ENCODE data around the gene STK17B.

The STK17B gene

DNA sequence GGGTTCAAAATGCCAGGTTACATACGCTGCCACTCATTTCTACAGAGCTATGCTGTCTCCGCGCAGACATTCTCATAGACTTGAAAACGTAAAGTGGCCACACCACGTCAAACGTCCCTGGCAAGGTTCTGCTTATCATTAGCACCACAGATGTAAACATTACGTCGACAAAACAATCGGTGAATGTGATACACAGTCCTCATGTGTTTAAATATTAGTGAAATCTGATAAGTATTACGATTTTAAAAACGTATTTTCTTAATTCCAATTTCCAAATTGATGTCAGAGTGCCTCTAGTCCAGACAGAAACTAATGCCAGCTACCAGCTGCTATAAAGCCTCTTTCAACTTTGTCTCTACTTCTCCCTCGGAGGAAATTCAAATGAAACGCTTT, 1.2 kb downstream of the STK17B start:
- H4K20me1 ChIP-seq (ENCODE audit: insufficient read depth, low read length, poor library complexity, severe bottlenecking) = peaks cover 55% of the 10 kb centered on the region
- peak overlapping the region; percentile 96 for H3K9ac ChIP-seq (ENCODE audit: low read depth, low read length, poor library complexity, severe bottlenecking)
- H3K4me3 ChIP-seq (ENCODE audit: low read length, poor library complexity, severe bottlenecking) = peak overlapping the region; percentile 78
- H3K4me2 ChIP-seq (ENCODE audit: low read depth, low read length, poor library complexity, severe bottlenecking) = peak overlapping the region; percentile 65
- H3K9me3 ChIP-seq (ENCODE audit: insufficient read depth, low read depth, low read length) = no peaks in the 10 kb centered on the region
- no peak for TF ChIP-seq EZH2phosphoT487 (IDR thresholded peaks at IDR 0.05; ENCODE audit: borderline replicate concordance)
- TF ChIP-seq, protein P1, sequence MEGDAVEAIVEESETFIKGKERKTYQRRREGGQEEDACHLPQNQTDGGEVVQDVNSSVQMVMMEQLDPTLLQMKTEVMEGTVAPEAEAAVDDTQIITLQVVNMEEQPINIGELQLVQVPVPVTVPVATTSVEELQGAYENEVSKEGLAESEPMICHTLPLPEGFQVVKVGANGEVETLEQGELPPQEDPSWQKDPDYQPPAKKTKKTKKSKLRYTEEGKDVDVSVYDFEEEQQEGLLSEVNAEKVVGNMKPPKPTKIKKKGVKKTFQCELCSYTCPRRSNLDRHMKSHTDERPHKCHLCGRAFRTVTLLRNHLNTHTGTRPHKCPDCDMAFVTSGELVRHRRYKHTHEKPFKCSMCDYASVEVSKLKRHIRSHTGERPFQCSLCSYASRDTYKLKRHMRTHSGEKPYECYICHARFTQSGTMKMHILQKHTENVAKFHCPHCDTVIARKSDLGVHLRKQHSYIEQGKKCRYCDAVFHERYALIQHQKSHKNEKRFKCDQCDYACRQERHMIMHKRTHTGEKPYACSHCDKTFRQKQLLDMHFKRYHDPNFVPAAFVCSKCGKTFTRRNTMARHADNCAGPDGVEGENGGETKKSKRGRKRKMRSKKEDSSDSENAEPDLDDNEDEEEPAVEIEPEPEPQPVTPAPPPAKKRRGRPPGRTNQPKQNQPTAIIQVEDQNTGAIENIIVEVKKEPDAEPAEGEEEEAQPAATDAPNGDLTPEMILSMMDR (conservative IDR thresholded peaks at IDR 0.05; ENCODE audit: low read length) = no peak
- no peaks in the 10 kb centered on the region for H3K36me3 ChIP-seq (ENCODE audit: insufficient read depth, low read length)
- H3K4me1 ChIP-seq (ENCODE audit: insufficient read depth, low read length, poor library complexity, severe bottlenecking) = peaks cover 66% of the 10 kb centered on the region
- H3K27me3 ChIP-seq (ENCODE audit: insufficient read depth, low read length, poor library complexity, severe bottlenecking) = peaks cover 6% of the 10 kb centered on the region
- peaks cover 67% of the 10 kb centered on the region for H3K79me2 ChIP-seq (ENCODE audit: insufficient read depth, low read length)
- H2AFZ ChIP-seq (ENCODE audit: low read length) = no peak overlapping the region
- H3F3A ChIP-seq (ENCODE audit: low read depth) = peaks cover 6% of the 10 kb centered on the region; the same call in 1 of the 2 replicates
- no peaks in the 10 kb centered on the region for H3K9me2 ChIP-seq (replicated peaks; ENCODE audit: low read depth, low read length)

DNA sequence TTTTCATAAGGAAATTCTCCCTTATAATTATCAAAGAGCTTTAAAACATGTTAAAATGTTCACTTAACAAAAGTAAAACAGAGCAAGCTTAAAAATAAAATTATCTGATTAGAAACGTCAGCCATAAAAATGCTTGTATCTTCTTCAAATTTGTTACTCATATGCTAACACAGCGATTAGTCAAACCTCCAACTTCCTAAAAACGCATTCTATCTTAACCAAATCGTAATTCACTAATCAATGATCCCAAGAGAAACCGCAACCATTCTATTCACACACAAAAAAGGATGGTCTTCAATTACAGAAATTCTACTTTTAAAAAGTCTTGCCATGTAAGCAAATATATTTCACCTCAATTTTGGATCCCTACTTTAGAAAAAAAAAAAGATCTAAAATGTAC, 1.9 kb downstream of the STK17B start:
- Histone ChIP-seq H3F3A (ENCODE audit: low read depth) (peaks cover 6% of the 10 kb centered on the region; the same call in 1 of the 2 replicates), H3K4me3 (ENCODE audit: low read length, poor library complexity, severe bottlenecking) (peak overlapping the region; percentile 78), H3K9me2 (replicated peaks; ENCODE audit: low read depth, low read length) (no peaks in the 10 kb centered on the region), H4K20me1 (ENCODE audit: insufficient read depth, low read length, poor library complexity, severe bottlenecking) (peaks cover 62% of the 10 kb centered on the region), H3K79me2 (ENCODE audit: insufficient read depth, low read length) (peaks cover 74% of the 10 kb centered on the region), H3K36me3 (ENCODE audit: insufficient read depth, low read length) (no peaks in the 10 kb centered on the region), H3K4me2 (ENCODE audit: low read depth, low read length, poor library complexity, severe bottlenecking) (peak overlapping the region; percentile 65), H3K27me3 (ENCODE audit: insufficient read depth, low read length, poor library complexity, severe bottlenecking) (peaks cover 6% of the 10 kb centered on the region), H2AFZ (ENCODE audit: low read length) (no peak overlapping the region), H3K9ac (ENCODE audit: low read depth, low read length, poor library complexity, severe bottlenecking) (peak overlapping the region; percentile 96), H3K4me1 (ENCODE audit: insufficient read depth, low read length, poor library complexity, severe bottlenecking) (peaks cover 67% of the 10 kb centered on the region), H3K9me3 (ENCODE audit: insufficient read depth, low read depth, low read length) (no peaks in the 10 kb centered on the region)
- TF ChIP-seq, protein P1 (conservative IDR thresholded peaks at IDR 0.05; ENCODE audit: low read length) = no peak
- TF ChIP-seq EZH2phosphoT487 (IDR thresholded peaks at IDR 0.05; ENCODE audit: borderline replicate concordance) = no peak

DNA sequence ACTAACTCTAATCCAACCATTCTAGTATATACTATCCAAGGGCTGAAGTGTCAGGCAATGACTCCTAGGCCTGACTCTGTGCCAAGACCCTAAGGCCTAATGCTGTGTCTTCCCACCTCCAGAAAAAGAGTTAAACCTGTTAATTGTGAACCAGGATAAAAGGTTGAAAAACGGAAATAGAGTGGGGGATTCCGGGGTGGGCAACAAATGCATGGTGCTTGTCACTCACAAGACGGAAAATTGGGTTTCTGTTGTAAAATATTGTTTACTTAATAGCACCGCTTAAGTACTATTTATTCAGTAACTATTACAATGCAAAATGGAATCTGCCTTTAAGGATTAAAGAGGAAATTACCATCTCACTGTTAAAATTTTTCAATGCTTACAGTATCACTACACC, 3.2 kb downstream of the STK17B start:
- TF ChIP-seq EZH2phosphoT487 (IDR thresholded peaks at IDR 0.05; ENCODE audit: borderline replicate concordance) = no peak
- TF ChIP-seq, protein P1 (conservative IDR thresholded peaks at IDR 0.05; ENCODE audit: low read length) = no peak
- peak overlapping the region; percentile 96 for H3K9ac ChIP-seq (ENCODE audit: low read depth, low read length, poor library complexity, severe bottlenecking)
- no peak overlapping the region for H2AFZ ChIP-seq (ENCODE audit: low read length)
- peak overlapping the region; percentile 78 for H3K4me3 ChIP-seq (ENCODE audit: low read length, poor library complexity, severe bottlenecking)
- peaks cover 76% of the 10 kb centered on the region for H4K20me1 ChIP-seq (ENCODE audit: insufficient read depth, low read length, poor library complexity, severe bottlenecking)
- no peaks in the 10 kb centered on the region for H3K9me2 ChIP-seq (replicated peaks; ENCODE audit: low read depth, low read length)
- H3K4me1 ChIP-seq (ENCODE audit: insufficient read depth, low read length, poor library complexity, severe bottlenecking) = peaks cover 61% of the 10 kb centered on the region
- H3K27me3 ChIP-seq (ENCODE audit: insufficient read depth, low read length, poor library complexity, severe bottlenecking) = peaks cover 6% of the 10 kb centered on the region
- peaks cover 6% of the 10 kb centered on the region; the same call in 1 of the 2 replicates for H3F3A ChIP-seq (ENCODE audit: low read depth)
- H3K36me3 ChIP-seq (ENCODE audit: insufficient read depth, low read length) = peaks cover 1% of the 10 kb centered on the region
- peaks cover 82% of the 10 kb centered on the region for H3K79me2 ChIP-seq (ENCODE audit: insufficient read depth, low read length)
- no peaks in the 10 kb centered on the region for H3K9me3 ChIP-seq (ENCODE audit: insufficient read depth, low read depth, low read length)
- H3K4me2 ChIP-seq (ENCODE audit: low read depth, low read length, poor library complexity, severe bottlenecking) = peak overlapping the region; percentile 65
